NCI-H1417 (cell line): ENCODE data around the gene IRGM.

ENCODE experiments used
- DNase-seq, 3 experiments: peaks; one replicate each; lab custom pipeline; 2025; lab: John Stamatoyannopoulos, UW

The IRGM gene

DNA sequence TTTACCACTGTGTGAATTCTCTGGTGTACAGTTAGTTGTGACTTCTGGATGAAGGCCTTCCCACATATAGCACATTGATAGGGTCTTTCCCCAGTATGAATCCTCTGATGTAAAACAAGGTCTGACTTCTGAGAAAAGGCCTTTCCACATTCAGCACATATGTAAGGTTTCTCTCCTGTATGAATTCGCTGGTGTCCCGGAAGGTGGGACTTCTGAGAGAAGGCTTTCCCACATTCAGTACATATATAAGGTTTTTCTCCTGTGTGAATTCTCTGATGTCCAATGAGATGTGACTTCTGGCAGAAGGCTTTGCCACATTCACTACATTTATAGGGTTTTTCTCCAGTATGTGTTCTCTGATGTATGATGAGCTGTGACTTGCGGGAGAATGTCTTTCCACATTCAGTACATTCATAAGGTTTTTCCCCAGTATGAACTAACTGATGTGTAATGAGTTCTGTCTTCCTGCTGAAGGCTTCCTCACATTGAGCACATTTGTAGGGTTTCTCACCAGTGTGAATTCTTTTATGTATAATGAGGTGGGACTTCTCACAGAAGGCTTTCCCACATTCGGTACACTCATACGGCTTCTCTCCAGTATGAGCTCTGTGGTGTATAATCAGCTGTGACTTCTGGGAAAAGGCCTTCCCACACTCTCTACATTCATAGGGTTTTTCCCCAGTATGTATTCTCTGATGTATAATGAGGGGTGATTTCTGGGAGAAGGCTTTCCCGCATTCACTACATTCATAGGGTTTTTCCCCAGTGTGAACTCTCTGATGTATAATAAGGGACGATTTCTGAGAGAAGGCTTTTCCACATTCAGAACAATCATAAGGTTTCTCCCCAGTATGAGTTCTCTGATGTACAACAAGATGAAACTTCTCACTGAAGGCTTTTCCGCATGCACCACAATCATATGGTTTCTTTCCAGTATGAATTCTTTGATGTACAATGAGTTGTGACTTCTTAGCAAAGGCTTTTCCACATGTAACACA is 49.4 kb downstream of the IRGM start:
- peak in 1 of 3 experiments; percentile 0 for DNase-seq
